ENCODE measurements around the gene TAB2.

DNA sequence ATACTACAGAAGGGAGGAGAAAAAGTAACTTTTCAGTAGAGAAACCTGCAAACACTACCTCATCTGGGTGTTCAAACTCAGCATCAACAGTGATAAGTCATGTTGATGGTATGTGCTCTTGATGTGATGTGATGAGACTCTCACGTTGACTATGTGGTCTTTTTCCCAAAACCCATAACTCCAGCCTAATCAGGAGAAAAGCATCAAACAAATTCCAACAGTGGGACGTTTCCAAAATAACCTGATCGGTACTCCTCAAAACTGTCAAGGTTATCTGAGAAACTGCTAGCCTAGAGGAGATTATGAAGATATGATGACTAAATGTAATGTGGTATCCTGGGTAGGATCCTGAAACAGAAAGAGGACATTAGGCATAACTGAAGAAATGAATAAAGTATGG, 41.9 kb upstream of the TAB2 start:
- TF ChIP-seq, protein P1, sequence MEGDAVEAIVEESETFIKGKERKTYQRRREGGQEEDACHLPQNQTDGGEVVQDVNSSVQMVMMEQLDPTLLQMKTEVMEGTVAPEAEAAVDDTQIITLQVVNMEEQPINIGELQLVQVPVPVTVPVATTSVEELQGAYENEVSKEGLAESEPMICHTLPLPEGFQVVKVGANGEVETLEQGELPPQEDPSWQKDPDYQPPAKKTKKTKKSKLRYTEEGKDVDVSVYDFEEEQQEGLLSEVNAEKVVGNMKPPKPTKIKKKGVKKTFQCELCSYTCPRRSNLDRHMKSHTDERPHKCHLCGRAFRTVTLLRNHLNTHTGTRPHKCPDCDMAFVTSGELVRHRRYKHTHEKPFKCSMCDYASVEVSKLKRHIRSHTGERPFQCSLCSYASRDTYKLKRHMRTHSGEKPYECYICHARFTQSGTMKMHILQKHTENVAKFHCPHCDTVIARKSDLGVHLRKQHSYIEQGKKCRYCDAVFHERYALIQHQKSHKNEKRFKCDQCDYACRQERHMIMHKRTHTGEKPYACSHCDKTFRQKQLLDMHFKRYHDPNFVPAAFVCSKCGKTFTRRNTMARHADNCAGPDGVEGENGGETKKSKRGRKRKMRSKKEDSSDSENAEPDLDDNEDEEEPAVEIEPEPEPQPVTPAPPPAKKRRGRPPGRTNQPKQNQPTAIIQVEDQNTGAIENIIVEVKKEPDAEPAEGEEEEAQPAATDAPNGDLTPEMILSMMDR (conservative IDR thresholded peaks at IDR 0.05; ENCODE audit: low read depth in 2 of 2): no peak
- TF ChIP-seq, protein P2, sequence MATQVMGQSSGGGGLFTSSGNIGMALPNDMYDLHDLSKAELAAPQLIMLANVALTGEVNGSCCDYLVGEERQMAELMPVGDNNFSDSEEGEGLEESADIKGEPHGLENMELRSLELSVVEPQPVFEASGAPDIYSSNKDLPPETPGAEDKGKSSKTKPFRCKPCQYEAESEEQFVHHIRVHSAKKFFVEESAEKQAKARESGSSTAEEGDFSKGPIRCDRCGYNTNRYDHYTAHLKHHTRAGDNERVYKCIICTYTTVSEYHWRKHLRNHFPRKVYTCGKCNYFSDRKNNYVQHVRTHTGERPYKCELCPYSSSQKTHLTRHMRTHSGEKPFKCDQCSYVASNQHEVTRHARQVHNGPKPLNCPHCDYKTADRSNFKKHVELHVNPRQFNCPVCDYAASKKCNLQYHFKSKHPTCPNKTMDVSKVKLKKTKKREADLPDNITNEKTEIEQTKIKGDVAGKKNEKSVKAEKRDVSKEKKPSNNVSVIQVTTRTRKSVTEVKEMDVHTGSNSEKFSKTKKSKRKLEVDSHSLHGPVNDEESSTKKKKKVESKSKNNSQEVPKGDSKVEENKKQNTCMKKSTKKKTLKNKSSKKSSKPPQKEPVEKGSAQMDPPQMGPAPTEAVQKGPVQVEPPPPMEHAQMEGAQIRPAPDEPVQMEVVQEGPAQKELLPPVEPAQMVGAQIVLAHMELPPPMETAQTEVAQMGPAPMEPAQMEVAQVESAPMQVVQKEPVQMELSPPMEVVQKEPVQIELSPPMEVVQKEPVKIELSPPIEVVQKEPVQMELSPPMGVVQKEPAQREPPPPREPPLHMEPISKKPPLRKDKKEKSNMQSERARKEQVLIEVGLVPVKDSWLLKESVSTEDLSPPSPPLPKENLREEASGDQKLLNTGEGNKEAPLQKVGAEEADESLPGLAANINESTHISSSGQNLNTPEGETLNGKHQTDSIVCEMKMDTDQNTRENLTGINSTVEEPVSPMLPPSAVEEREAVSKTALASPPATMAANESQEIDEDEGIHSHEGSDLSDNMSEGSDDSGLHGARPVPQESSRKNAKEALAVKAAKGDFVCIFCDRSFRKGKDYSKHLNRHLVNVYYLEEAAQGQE (IDR thresholded peaks at IDR 0.05; ENCODE audit: unreplicated experiment): no peak
